ENCODE data around the gene BCL7A. TPM values are rescaled to one million over a fixed set of nuclear protein-coding genes. Genes with fewer than 3 reads are reported as not detected.
"Not testable (repeated sequence)": the region's sequence is repeated elsewhere in the genome, so short reads cannot be mapped to it uniquely, and the experiment has no call there.

Gene BCL7A
- total RNA-seq, 1 donor from 2014 or later, result 10.4 TPM

DNA sequence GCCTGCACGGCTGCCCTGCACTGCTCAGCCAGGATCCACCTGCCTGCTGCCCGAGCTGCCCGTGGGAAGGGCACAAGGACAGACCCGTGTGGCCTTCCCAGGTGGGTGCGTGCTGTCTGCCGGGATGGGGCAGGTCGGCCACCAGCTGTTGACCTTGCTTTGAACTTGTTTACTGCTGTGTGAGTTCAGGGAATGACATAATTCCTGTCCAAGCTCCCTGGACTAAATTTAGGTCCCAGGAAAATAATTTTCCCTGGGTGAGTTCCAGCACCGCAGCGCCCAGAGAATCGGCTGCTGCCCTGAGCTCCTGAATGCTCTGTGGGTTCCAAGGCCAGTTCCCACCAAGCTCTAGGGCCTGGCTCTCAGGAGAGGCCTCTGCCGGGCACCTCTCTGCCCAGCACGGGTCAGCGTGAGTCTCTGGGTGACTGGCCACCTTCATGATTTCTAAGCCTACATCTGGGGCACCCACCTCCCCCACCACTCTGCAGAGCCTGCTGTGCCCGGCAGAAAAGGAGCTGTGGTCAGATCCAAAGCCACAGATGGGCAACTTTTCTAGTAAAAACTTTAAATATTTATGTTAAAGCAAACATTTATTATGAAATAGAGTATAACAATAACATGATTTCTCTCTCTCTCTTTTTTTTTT, 29.7 kb downstream of the BCL7A start:
- no peak for DNase-seq (ENCODE audit: low spot score)

DNA sequence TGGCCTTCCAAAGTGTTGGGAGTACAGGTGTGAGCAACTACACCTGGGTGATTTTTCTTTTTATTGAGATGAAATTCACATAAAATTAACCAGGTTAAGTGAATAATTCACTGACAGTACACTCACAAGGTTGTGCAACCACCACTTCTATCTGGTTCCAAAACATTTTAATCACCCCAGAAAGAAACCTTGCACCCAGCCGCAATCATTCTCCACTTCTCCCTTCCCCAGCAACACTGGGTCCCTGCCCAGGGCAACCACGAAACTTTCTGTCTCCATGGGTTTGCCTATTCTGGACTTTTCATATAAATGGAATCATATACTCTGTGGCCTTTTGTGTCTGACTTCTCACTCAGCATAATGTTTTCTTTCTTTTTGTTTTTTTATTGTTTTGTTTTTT, 30.6 kb downstream of the BCL7A start:
- no peak for DNase-seq (ENCODE audit: low spot score)

DNA sequence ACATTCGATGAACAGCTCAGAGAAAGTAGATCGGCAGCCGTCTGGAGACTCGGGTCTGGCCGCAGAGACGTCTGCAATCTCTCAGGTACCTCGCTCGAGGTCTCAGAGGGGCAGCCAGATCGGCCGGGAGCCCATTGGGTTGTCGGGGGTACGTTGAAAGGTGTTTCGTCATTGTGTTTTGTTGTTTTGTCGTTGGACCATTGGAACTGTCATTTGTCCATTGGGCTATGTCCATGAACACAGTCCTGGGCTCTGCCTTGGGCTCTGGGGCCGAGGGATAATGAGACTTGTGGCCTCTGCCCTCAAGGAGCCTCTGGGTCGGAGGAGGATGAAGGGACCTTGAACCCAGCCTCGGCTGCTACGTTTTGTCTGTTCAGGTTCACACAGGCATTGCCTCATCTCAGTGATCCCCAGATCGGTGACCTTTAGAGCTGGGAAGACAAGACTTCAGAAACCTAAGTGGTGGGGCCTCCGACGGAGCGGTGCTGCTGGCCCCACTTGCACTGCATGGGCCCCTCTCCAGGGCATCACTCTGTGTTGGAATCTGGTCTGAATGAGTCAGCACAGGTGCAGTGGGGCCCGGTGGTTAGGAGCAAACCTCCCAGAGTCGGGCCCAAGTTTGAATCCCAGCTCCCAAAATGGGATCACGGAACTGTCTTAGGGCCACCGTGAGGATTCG, 33.3 kb downstream of the BCL7A start:
- DNase-seq (ENCODE audit: low spot score), result no peak

DNA sequence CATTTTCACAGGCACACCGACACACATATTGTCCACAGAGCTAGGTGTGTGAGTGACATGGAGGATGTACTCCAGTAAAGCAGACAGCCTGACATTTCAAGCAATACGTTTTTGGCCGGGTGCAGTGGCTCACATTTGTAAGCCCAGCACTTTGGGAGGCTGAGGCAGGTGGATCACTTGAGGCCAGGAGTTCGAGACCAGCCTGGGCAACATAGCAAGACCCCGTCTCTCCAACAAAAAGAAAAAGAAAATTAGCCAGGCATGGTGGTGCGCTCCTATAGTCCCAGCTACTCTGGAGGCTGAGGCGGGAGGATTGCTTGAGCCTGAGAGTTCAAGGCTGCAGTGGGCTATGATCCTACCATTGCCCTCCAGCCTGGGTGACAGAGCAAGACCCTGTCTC, 34.7 kb downstream of the BCL7A start:
- DNase-seq (ENCODE audit: low spot score), result not testable (repeated sequence)

DNA sequence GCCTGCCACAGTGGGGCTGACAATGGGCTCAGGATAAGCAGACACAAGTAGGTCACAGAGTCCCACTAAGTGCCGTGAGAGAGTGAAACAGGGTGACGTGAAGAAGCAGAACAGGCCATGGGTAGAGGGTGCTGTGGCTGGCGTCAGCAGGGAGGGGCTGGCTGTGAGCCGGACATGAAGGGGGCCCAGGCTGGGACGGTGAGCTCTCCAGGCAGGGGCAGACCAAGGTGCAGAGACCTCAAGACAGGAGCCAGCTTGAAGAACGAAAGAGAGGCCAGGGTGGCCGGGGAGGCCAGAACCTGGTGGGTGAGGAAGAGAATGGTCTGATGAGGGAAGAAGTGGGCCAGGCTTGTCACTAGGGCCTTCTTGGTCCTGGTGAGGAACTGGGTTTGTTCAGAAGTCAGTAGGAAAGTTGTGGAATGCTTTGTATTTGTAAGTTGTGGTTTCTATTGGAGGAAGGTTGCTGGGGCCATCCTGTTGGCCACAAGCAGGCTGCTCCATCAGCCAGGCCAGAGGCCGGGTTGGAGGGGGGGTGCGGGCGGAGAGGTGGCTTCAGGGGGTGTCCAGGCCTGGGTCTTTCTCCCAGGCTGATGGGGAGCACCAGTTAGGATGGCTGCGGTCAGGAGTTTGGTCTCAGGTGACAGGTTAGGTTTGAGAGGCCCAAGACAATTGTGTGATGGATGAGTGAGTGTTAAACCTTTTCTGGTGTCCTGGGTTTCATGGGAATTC, 35.5 kb downstream of the BCL7A start:
- DNase-seq (ENCODE audit: low spot score), result no peak

DNA sequence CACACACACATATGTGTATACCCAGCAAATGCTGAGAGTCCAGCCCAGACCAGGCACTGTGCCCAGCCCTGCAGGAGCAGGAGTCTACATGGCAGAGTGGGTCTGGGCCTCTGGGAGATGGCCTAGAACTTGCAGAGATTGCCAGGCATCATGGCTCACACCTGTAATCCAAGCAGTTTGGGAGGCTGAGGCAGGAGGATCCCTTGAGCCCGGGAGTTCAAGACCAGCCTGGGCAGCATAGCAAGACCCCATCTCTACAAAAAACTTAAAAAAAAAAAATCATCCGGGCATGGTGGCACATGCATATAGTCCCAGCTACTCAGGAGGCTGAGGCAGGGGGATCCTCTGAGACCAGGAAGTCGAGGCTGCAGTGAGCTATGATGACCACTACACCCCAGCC, 36.1 kb downstream of the BCL7A start:
- no peak for DNase-seq (ENCODE audit: low spot score)

DNA sequence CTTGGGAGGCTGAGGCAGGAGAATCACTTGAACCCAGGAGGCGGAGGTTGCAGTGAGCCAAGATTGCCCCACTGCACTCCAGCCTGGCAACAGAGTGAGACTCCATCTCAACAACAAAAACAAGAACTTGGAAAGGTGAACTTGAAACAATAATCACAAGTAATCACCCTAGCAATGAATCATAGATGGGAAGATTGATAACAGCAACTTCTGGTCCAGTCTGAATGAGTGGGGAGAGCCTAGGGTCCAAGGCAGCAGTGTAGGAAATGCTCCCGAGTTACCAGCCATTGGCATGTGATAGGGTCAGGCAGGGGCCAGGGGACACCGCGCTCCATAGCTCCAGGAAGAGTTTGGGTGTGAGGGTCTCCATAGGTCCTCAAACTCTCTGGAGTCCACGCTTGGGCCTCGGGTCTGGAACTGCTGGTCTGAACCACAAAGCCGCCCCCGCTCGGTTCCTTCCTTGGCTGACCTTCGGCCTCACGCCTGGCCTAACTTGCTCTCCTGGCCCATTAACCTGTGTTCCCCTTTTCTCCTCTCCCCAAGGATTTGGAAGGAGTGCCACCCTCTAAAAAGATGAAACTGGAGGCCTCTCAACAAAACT, 37.0 kb downstream of the BCL7A start:
- no peak for DNase-seq (ENCODE audit: low spot score)

DNA sequence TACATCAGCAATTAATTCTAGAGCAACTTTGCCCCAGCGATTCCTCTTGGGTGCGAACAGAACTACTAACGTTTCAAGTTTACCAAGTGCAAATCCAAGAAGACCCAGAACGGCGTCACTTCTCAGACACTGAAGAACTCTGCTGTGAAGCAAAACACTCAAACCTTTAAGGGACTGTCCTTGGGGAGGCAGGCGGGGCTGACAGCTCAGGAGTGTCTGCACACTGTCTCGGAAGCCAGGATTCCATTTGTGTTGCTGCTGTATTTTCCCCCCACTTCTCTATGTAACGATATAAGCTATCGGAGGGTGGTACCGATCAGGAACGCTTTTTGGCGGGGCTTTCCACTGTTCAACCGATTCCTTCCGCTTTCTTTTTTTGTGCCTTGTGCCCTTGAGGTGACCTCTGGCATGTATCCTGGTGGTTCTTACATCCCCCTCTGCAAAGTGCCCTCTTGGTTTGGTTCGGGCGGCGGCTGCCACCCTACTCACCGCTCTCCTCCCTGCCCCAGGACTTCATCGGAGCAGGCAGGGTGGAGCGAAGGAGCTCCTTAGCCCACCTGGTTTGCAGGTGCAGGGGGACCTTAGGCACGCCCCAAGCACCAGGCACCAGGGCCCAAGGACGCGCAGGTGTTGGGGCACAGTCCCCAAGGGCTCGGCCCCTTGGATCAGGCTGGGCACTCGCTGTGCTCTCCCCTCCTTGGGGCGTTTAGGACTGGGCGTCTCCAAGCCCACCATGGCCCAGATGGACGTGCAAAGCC, 37.7 kb downstream of the BCL7A start:
- no peak for DNase-seq (ENCODE audit: low spot score)

DNA sequence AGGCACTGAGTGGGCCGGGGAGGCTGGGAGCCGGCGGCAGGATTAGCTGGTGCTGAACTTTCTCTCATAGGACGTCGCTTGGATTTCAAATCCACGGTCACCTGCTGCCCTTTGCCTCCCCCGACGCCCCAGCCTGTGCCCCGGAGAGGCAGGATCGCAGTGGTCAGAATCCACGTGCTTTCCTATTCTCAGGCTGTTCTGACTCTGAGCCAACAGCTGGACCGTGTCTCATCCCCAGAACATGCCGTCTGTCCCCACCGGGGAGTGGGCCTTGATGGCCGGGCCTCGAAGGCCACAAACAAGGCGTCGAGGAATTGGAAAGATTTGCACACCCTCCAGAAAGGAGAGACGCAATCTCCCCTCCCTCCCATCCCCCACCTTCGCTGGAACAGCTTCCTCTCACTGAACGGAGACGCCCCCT, 38.4 kb downstream of the BCL7A start:
- DNase-seq (ENCODE audit: low spot score), result no peak

DNA sequence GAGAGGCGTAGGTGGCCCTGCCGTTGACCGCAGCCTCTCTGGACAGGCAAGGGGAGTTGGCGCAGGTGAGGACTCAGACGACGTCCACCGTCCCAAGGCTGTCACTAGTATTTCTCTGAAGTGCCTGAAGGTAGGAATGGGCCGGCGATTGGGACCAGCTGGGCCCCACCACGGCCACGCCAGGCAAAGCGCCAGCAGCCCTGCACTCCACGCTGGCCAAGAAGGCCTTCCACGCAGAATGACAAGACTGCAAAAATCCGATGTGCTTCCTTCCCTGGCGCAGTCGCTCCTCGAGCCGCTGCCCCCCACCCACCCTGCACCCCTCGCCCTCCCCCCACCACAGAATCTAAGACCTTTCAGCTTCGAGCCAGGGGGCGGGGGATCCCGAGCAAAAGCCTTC, 39.6 kb downstream of the BCL7A start:
- DNase-seq (ENCODE audit: low spot score), result no peak

DNA sequence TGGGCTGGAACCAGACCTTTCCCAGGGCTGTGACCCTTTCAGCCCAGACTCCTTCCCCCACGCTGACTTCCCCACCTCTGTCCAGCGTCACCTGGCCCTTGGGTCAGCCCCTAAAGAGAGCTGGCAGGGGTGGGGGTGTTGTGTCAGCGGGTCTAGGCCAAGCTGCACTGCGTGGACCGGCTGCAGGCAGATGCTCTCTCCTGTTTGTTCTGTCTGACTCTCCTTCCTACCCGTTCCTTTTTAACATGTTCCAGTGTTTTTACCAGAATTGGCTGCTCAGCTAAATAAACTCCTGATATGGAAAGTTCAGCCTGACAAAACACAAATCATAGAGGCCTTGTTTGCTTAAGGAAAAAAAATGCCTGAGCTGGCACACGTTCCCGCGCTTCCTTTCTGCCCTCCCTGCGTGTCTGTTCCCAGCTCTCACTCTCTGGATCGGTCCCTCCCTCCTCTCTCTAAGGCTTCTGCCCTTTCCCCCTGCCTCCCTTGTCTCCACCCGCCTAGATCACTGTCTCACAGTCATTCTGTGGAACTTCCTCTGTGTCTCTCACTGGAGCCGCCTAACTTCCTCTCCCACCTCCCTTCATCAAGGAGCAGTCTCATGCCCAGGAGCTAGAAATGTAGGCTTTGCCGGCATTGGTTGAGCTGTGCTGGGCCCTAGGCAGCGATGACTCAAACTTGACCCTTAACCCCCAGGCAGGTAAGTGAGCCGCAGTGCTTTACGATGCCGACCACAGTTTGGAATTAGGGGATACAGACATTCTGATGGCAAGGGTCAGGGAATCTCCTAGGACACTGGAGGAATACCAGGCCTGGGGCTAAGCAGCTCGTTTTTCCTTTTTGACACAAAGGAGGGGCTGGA, 41.4 kb downstream of the BCL7A start:
- DNase-seq (ENCODE audit: low spot score), result peak; percentile 98

DNA sequence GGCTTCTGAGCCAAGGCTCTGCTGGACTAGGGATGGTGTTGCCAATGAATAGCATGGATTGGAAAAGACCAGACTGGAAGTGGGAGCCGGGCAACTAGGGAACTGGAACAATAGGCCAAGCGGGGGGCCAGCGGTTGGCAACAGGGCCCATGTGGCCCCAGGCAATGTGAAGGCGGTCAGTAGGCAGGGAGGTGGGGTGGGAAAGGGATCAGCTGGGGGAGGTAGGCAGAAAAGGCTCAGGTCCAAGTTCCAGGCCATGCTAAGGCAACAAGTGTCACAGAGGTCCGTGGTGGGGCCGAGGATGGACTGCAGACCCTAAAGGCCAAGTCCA, 42.0 kb downstream of the BCL7A start:
- no peak for DNase-seq (ENCODE audit: low spot score)

DNA sequence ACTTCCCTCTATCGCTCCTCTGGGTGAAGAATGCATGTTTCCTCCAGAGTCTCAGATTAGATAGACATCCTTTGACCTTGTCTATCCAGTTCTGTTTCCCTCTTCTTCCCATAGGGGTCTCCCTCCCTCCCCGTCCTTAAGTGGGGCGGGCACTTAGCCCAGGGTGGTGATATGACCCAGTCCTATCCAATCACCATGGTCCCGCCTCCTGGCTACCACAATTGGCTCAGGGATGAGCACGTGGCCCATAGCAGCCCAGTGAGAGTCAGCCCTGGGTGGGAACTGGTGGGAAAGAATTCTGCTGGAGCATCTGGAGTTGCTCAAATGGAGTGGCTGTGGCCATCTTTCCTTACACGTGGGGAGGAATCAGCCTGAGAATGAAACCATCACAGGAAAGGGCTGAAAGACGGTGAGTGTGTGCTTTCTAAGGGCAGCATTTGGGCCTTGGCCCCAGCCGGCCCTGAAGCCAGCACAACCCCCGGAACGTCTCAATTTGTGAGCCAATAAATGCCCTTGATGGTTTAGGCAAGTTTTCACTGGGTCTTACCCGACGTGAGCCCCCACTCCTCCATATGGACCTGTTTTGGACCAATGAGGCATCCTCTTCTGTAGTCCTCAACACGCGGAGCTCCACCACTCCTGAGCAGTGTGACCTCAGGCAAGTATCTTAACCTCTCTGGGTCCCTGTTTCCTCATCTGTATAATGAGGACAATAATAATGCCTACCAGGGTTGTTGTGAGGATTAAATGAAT, 42.5 kb downstream of the BCL7A start:
- peak; percentile 99 for DNase-seq (ENCODE audit: low spot score)

DNA sequence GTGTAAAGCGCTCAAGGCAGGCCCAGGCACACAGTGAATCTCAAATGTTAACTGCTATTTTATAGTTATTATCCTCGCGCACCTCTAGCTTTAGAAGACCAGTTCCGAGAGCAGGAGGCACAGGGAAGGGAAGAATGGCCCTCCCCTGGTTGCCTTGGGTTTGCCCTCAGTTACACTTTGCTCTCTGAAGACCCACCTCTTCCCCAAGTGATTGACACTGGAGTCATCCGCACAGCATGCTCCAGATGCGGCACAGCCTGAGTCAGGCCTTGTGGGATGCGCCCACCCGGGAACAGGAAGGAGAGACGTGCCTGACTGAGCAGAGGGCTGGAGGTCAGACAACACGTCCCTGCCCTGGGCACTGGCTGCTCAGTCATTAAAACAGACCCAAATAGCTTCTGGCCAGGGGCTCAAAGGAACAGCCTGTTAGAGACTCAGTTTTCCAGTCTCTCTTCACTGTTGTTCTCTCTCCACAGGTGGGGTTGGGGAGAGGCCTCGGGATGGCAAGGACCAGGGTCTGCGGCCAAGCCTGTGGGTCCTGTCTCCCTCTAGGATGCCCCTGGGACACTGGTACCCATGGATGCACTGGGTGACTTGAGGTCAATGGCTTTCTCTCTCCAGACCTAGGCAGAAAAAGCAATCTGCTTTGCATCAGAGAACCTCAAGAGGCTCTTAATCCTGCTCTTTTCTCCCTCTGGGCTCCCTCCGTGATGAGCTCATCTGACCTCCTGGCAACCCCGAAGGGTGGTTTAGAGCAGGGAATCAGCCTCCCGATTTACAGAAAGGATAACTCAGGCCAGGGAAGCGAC, 43.3 kb downstream of the BCL7A start:
- peak; percentile 97 for DNase-seq (ENCODE audit: low spot score)

DNA sequence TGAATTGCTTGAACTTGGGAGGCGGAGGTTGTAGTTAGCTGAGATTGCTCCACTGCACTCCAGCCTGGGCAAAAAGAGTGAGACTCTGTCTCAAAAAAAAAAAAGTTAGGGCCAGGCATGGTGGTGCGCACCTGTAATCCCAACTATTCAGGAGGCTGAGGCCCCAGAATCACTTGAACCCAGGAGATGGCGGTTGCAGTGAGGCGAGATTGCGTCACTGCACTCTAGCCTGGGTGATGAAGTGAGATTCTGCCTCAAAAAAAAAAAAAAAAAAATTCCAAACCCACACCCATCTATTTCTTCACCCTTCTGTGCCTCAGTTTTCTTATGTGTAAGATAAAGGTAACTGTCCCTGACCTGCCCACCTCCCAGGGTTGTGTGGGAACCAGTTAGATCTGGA, 45.9 kb downstream of the BCL7A start:
- no peak for DNase-seq (ENCODE audit: low spot score)

DNA sequence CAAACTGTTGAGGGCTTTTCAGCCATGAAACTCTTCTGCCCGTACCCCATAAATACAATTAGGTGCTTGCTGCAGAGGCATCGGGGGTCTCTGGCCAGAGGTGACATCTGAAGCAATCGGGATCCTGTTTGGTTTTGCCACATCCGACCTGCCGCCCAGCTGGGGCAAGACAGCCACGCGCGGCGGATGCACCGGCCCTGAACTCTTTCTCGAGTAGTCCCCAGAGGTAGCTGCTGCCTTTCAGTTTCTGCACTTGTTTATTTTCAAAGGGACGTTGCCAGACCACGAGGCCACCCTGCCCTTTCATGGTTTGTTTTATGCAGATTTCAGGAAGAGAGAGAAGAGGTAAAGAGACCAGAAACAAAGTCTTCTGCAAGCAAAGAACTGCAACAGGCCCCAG, 46.3 kb downstream of the BCL7A start:
- no peak for DNase-seq (ENCODE audit: low spot score)

DNA sequence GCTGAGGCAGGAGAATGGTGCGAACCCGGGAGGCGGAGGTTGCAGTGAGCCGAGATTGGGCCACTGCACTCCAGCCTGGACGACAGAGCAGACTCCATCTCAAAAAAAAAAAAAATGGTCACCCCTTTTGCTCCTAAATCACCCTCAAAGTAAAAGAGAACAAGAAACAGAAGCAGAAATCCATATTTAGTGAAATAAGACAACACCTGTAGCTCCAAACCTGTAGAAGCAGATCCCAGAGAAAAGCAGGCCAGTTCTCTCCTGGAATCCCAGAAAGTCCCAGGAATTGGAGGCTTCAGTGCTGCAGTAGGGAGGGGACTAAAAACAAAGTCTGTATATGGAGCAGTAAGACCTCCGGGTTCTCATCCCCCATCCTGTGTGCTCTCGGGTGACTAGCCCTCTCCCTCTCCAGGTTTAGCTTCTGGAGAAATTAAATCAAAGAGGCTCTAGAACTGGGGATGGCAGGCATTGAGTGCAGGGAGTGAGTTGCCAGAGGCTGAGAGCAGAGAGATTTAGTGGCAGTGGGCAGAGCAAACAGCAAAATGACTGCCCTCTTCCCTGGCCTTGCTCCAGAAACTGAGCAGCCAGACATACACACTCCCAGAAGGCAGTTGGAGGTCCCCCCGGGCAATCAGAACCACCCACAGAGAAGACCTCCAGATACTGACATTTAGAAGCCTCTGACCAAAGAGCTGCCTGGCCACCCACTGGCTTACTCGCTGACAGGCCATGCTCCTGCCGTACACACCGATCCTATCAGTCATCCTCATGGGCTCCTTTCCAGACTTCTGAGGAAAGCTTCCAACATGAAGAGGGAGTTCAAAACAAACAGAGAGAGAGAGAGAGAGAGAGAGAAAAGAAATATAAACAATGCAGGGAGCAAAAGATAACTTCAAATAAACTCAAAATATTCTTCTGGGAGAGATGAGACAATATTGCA, 50.6 kb downstream of the BCL7A start:
- DNase-seq (ENCODE audit: low spot score), result peak; percentile 78

DNA sequence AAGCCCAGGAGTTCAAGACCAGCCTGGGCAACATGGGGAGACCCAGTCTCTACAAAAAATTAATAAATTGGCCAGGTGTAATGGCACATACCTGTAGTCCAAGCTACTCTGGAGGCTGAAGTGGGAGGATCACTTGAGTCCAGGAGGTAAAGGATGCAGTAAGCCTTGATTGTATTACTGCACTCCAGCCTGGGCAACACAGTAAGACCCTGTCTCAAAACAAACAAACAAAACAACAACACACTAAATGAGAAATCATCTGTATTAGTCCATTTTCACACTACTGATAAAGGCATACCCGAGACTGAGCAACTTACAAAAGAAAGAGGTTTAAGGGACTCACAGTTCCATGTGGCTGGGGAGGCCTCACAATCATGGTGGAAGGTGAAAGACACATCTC, 52.1 kb downstream of the BCL7A start:
- DNase-seq (ENCODE audit: low spot score), result no peak
